ENCODE measurements around the gene ERP44.

Gene ERP44

DNA sequence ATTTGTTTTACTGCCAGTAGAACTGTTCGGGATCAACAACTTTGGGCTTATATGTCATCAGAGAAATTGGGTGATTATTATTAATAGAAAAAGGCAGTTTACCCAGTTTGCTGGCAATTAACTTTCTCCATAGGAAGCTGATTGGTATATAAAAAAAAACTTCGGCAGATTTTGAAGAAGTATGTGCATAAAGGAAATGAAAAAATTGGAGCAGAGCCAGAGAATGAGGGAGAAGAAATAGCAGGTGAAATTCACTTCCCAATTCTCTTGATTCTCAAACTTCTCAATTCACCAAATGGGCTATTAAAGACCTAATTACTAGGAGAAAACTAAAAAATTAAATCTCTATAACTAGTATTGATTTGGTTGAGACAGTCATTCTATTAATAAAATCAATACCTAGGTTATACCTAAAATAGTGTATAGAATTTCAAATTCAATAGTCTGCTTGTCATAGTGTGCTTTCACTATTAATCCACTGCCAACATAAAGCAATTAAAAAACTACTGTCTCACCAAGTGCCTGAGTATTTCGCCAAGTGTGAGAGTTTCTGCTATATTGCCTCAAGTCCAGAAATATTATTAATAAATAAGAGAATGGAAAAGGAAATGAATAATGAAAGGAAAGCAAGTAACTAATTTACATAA is 144.8 kb downstream of the ERP44 start:
- peaks cover 11% of the 10 kb centered on the region for H3K36me3 ChIP-seq (ENCODE audit: insufficient read depth, insufficient read length, low read length)
- no peak overlapping the region for H3K4me3 ChIP-seq (ENCODE audit: insufficient read length, low read depth)
- no peak overlapping the region for H3K9ac ChIP-seq (ENCODE audit: insufficient read length, low read depth)
- peaks cover 7% of the 10 kb centered on the region; the same call in 1 of the 2 replicates for H3K9me3 ChIP-seq (ENCODE audit: insufficient read depth, low read length)
- no peak for DNase-seq (ENCODE audit: low read depth, low spot score)
- no peaks in the 10 kb centered on the region for H3K4me1 ChIP-seq (ENCODE audit: insufficient read depth, insufficient read length)
- H3K27me3 ChIP-seq (ENCODE audit: insufficient read depth, insufficient read length): no peaks in the 10 kb centered on the region
- no peak for TF ChIP-seq SUZ12 (IDR thresholded peaks at IDR 0.05; ENCODE audit: extremely low read depth, insufficient read depth, insufficient read length)
- no peak for TF ChIP-seq YY1 (IDR thresholded peaks at IDR 0.05; ENCODE audit: insufficient read depth, insufficient read length)
- TF ChIP-seq ZNF274 (IDR thresholded peaks at IDR 0.05; ENCODE audit: low read depth, low read length): no peak

DNA sequence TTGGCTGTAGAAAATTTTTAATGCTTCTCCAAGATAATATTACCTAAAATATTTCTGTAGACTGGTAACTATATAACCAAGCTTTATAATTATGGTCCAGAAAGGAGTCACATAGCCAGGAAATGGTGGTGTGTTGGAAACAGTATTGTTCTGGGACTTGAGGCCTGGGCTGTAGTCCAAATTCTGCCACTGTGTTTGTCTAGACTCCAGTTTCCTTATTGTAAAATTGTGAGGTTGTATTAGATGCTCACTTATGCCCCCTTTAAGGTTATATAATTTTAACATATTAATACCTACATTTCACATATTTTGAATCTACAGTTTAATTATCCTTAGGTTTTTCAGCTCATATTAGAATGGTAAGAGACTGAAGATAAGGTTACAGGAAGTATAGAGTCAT is 149.9 kb downstream of the ERP44 start:
- no peaks in the 10 kb centered on the region for H3K27me3 ChIP-seq (ENCODE audit: insufficient read depth, insufficient read length)
- no peaks in the 10 kb centered on the region for H3K4me1 ChIP-seq (ENCODE audit: insufficient read depth, insufficient read length)
- peaks cover 7% of the 10 kb centered on the region; the same call in 1 of the 2 replicates for H3K9me3 ChIP-seq (ENCODE audit: insufficient read depth, low read length)
- H3K4me3 ChIP-seq (ENCODE audit: insufficient read length, low read depth): no peak overlapping the region
- H3K9ac ChIP-seq (ENCODE audit: insufficient read length, low read depth): no peak overlapping the region
- TF ChIP-seq ZNF274 (IDR thresholded peaks at IDR 0.05; ENCODE audit: low read depth, low read length) (no peak), YY1 (IDR thresholded peaks at IDR 0.05; ENCODE audit: insufficient read depth, insufficient read length) (no peak), SUZ12 (IDR thresholded peaks at IDR 0.05; ENCODE audit: extremely low read depth, insufficient read depth, insufficient read length) (no peak)
- DNase-seq (ENCODE audit: low read depth, low spot score): no peak
- peaks cover 11% of the 10 kb centered on the region for H3K36me3 ChIP-seq (ENCODE audit: insufficient read depth, insufficient read length, low read length)

DNA sequence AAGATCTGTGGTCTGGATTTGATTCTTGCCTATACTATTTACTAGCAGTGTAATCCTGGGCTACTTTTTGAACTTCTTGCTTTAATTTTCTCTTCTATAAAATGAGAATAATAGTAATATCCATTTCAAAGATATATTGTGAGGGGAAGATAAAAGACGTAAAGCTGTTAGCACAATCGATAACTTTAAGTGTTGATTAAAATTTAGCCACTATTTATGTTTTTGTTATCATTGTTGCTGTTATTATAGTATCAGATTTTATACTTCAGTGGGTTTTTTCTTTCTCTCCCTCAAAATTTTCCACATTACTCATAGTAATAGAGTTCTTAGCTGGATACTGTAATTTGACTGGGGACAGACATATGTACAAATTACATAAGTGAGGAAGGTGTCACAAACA is 150.3 kb downstream of the ERP44 start:
- no peaks in the 10 kb centered on the region for H3K4me1 ChIP-seq (ENCODE audit: insufficient read depth, insufficient read length)
- H3K36me3 ChIP-seq (ENCODE audit: insufficient read depth, insufficient read length, low read length): peaks cover 11% of the 10 kb centered on the region
- no peak for DNase-seq (ENCODE audit: low read depth, low spot score)
- no peaks in the 10 kb centered on the region for H3K27me3 ChIP-seq (ENCODE audit: insufficient read depth, insufficient read length)
- TF ChIP-seq YY1 (IDR thresholded peaks at IDR 0.05; ENCODE audit: insufficient read depth, insufficient read length) (no peak), ZNF274 (IDR thresholded peaks at IDR 0.05; ENCODE audit: low read depth, low read length) (no peak), SUZ12 (IDR thresholded peaks at IDR 0.05; ENCODE audit: extremely low read depth, insufficient read depth, insufficient read length) (no peak)
- H3K4me3 ChIP-seq (ENCODE audit: insufficient read length, low read depth): no peak overlapping the region
- no peak overlapping the region for H3K9ac ChIP-seq (ENCODE audit: insufficient read length, low read depth)
- H3K9me3 ChIP-seq (ENCODE audit: insufficient read depth, low read length): peaks cover 7% of the 10 kb centered on the region; the same call in 1 of the 2 replicates

DNA sequence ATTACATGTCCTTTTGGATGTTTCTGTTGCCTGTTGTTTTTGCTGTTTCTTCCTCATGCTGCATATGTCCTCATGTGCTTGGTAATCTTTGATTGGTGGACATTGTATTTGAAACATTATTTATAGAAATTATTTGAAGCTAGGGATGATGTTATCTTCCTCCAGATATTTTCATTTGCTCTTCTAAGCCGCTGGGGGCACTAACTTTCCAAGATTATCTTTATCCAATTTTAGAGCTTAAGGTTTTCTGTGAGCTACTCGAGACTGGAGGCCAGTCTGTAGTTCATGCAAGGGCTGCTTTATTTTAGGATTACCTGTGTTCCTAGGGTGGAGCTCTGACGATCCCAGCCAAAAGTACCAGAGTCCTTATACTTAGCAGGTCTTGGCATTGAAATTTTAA is 151.4 kb downstream of the ERP44 start:
- Histone ChIP-seq H3K36me3 (ENCODE audit: insufficient read depth, insufficient read length, low read length) (peaks cover 11% of the 10 kb centered on the region), H3K9ac (ENCODE audit: insufficient read length, low read depth) (no peak overlapping the region), H3K9me3 (ENCODE audit: insufficient read depth, low read length) (peaks cover 7% of the 10 kb centered on the region; the same call in 1 of the 2 replicates), H3K4me1 (ENCODE audit: insufficient read depth, insufficient read length) (no peaks in the 10 kb centered on the region), H3K4me3 (ENCODE audit: insufficient read length, low read depth) (no peak overlapping the region), H3K27me3 (ENCODE audit: insufficient read depth, insufficient read length) (no peaks in the 10 kb centered on the region)
- TF ChIP-seq YY1 (IDR thresholded peaks at IDR 0.05; ENCODE audit: insufficient read depth, insufficient read length) (no peak), ZNF274 (IDR thresholded peaks at IDR 0.05; ENCODE audit: low read depth, low read length) (no peak), SUZ12 (IDR thresholded peaks at IDR 0.05; ENCODE audit: extremely low read depth, insufficient read depth, insufficient read length) (no peak)
- no peak for DNase-seq (ENCODE audit: low read depth, low spot score)

DNA sequence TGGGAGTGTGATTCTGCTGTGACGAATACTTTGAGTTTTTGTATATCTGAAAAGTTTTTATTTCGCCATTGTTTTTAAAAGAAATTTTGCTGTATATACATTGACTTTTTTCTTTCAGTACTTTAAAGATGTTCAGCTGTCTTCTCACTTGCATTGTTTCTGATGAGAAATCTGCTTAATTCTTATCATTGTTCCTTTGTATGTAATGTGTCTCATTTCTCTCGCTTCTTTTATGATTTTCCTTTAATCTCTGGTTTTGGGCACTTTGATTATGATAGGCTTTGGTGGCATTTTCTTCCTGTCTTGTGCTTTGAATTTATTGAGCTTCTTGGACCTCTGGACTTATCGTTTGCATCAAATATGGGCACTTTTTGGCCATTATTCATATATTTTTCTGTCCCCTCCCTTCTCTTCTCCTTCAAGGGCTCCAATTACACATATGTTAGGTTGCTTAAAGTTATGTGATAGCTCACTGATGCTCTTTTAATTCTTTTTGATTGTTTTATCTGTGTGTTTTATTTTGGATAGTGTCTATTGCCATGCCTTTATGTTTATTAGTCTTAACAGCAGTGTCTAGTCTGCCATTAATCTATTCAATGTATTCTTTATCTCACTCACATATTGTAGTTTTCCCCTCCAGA is 161.7 kb downstream of the ERP44 start:
- Histone ChIP-seq H3K36me3 (ENCODE audit: insufficient read depth, insufficient read length, low read length) (no peaks in the 10 kb centered on the region), H3K27me3 (ENCODE audit: insufficient read depth, insufficient read length) (no peaks in the 10 kb centered on the region), H3K4me1 (ENCODE audit: insufficient read depth, insufficient read length) (no peaks in the 10 kb centered on the region), H3K9ac (ENCODE audit: insufficient read length, low read depth) (no peak overlapping the region), H3K4me3 (ENCODE audit: insufficient read length, low read depth) (no peak overlapping the region), H3K9me3 (ENCODE audit: insufficient read depth, low read length) (peaks cover 10% of the 10 kb centered on the region)
- TF ChIP-seq YY1 (IDR thresholded peaks at IDR 0.05; ENCODE audit: insufficient read depth, insufficient read length): no peak
- no peak for TF ChIP-seq SUZ12 (IDR thresholded peaks at IDR 0.05; ENCODE audit: extremely low read depth, insufficient read depth, insufficient read length)
- no peak for TF ChIP-seq ZNF274 (IDR thresholded peaks at IDR 0.05; ENCODE audit: low read depth, low read length)
- no peak for DNase-seq (ENCODE audit: low read depth, low spot score)

DNA sequence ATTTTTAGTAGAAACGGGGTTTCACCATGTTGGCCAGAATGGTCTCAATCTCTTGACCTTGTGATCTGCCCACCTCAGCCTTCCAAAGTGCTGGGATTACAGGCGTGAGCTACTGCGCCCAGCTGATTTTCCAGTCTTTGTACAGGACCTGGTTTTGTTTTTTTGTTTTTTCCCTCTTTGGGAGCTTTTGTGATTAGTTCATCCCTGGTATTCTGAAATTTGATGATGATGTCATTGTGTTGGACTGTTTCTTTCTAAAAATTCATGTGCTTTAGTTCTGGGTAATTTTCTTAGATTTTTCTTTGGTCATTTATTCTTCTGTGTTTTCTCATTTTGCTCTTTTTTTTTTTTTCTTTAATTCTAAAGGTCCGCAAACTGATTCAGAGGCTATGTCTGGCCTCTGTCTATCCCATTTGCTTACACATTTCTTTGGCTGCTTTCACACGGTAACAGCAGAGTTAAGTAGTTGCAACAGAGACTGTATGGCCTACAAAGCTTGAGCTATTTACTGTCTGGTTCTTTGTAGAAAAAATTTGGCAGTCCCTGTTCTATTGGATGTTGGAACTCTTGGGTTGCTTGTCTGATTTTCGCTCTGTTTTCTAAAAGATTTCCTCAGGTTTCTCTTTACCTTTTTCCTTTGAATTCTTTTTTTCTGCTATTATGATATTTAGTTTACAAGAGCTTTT is 167.5 kb downstream of the ERP44 start:
- TF ChIP-seq SUZ12 (IDR thresholded peaks at IDR 0.05; ENCODE audit: extremely low read depth, insufficient read depth, insufficient read length) (no peak), YY1 (IDR thresholded peaks at IDR 0.05; ENCODE audit: insufficient read depth, insufficient read length) (no peak), ZNF274 (IDR thresholded peaks at IDR 0.05; ENCODE audit: low read depth, low read length) (no peak)
- H3K4me3 ChIP-seq (ENCODE audit: insufficient read length, low read depth): no peak overlapping the region
- H3K36me3 ChIP-seq (ENCODE audit: insufficient read depth, insufficient read length, low read length): no peaks in the 10 kb centered on the region
- no peak overlapping the region for H3K9ac ChIP-seq (ENCODE audit: insufficient read length, low read depth)
- no peaks in the 10 kb centered on the region for H3K4me1 ChIP-seq (ENCODE audit: insufficient read depth, insufficient read length)
- peaks cover under 1% of the 10 kb centered on the region; the same call in 1 of the 2 replicates for H3K9me3 ChIP-seq (ENCODE audit: insufficient read depth, low read length)
- H3K27me3 ChIP-seq (ENCODE audit: insufficient read depth, insufficient read length): no peaks in the 10 kb centered on the region
- DNase-seq (ENCODE audit: low read depth, low spot score): no peak

DNA sequence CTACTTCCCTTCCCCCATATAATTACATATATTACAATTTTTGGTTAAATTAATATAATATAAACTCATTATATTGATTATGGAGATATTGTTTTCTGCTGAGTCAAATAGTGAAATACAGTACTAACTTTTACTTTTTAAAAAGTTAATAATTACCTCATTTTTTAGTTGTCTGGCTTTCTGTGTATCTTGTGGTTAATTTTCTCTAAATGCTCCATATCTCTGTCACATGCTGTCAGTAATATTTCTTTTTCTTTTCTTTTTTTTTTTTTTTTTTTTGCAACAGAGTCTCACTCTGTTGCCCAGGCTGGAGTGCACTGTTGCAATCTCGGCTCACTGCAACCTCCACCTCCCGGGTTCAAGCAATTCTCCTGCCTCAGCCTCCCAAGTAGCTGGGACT is 169.1 kb downstream of the ERP44 start:
- no peak overlapping the region for H3K9ac ChIP-seq (ENCODE audit: insufficient read length, low read depth)
- TF ChIP-seq ZNF274 (IDR thresholded peaks at IDR 0.05; ENCODE audit: low read depth, low read length): no peak
- TF ChIP-seq SUZ12 (IDR thresholded peaks at IDR 0.05; ENCODE audit: extremely low read depth, insufficient read depth, insufficient read length): no peak
- no peak for TF ChIP-seq YY1 (IDR thresholded peaks at IDR 0.05; ENCODE audit: insufficient read depth, insufficient read length)
- H3K9me3 ChIP-seq (ENCODE audit: insufficient read depth, low read length): peaks cover 16% of the 10 kb centered on the region
- H3K36me3 ChIP-seq (ENCODE audit: insufficient read depth, insufficient read length, low read length): no peaks in the 10 kb centered on the region
- H3K4me1 ChIP-seq (ENCODE audit: insufficient read depth, insufficient read length): no peaks in the 10 kb centered on the region
- no peak for DNase-seq (ENCODE audit: low read depth, low spot score)
- H3K4me3 ChIP-seq (ENCODE audit: insufficient read length, low read depth): no peak overlapping the region
- no peaks in the 10 kb centered on the region for H3K27me3 ChIP-seq (ENCODE audit: insufficient read depth, insufficient read length)

Data from NT2/D1 (cell line).